Stimulated activated CD4-positive, alpha-beta T cell treated with anti-CD3 and anti-CD28 coated beads, TNF-alpha, amount 100 ng/mL, for 4 hours (primary cell): Measurements from ENCODE around the gene MUC20.

Source experiments
- DNase-seq, 3 experiments: peaks; one replicate each; pipeline ENCODE4 v3.0.0-alpha.2; 2020; ENCODE audit warnings: low read depth in 3 of 3

Gene MUC20

DNA sequence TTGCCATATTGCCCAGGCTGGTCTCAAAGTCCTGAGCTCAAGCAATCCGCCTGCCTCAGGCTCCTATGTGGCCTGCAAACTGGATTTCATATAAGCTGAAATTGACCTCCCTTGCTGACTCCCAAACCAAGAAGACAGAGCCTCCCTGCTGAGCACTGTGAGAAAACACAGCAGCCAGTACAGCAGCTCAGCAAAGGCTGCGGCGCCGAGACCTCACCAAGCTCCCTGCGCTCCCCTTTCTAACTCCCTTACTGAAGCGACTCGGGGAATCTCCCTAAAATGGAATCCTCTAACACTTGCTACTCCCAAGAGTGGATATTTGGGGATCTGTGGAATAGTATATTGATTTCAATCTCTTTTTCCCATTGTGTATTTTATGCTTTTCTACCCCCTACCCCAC, 34.6 kb downstream of the MUC20 start:
- no peak for DNase-seq

DNA sequence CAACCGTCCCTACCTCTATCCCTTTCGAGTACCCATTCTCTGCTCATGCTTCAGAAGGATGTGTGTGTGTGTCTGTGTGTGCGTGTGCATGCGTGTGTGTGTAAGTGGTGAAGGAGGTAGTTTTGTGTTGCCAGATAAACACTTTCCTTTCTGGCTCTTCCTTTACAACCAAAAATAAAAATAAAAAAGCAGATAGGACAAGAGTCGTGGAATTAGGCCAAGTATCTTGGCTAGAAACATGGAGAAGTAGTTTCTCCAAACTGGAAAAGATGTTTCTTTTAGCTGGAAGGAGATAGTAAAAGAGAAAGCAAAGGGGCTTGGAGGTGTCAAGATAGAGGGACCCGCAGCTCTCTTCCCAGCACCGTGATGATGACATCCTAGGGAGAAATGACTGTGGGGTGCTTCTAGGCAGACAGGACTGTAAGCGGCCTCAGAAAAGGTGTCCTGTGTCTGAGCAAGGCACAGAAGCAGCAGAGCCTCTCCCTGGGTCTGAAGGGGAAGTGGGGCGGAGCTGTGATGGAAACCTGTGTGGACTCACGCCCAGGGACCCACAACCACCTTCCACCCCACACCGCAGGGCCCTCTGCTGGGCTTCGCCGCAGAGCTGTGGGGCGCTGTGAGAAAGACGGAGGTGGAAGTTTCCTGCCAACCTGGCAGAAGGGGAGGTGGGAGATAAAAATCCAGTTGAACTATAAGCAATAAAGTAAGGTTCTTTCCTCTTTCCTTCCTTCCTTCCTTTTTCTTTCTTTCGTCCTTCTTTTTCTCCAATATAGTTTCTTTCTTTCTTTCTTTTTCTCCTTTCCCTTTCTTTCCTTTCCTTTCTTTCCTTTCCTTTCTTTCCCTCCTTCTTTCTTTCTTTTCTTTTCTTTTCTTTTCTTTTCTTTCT, 35.3 kb downstream of the MUC20 start:
- DNase-seq: no peak

DNA sequence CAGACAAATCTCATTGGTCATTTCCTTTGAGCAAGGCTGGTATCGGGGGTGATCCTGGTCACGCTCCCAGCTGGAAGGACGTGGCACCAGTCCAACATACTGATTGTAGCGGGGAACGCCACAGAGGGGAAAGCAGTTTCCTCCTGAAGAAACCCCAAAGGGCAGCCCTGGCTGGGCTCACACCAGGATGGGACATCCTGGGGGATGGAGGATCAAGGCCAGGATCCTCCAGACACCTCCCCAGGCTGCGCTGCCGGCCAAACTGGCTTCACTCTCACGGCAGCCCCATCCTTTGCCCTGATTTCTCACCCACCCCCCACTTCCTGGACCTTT, 36.6 kb downstream of the MUC20 start:
- no peak for DNase-seq

DNA sequence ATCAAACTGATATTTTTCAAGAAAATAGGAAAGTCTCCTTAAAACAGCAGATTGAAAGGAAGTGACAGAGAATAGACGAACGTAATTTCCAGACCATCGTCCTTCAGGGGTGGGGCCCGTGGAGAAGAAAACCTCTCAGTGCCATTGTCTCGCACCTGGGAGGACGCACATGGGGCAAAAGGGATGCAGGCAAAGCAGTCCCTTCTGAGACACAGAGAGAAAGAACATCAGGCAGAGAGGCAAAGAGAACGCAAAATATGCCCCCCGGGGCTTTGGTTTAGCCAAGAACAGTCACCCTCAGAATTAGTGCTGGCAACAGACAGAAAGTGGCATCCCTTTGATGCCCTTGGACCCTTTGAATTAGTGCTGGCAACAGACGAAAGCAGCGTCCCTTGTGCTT, 37.0 kb downstream of the MUC20 start:
- no peak for DNase-seq

DNA sequence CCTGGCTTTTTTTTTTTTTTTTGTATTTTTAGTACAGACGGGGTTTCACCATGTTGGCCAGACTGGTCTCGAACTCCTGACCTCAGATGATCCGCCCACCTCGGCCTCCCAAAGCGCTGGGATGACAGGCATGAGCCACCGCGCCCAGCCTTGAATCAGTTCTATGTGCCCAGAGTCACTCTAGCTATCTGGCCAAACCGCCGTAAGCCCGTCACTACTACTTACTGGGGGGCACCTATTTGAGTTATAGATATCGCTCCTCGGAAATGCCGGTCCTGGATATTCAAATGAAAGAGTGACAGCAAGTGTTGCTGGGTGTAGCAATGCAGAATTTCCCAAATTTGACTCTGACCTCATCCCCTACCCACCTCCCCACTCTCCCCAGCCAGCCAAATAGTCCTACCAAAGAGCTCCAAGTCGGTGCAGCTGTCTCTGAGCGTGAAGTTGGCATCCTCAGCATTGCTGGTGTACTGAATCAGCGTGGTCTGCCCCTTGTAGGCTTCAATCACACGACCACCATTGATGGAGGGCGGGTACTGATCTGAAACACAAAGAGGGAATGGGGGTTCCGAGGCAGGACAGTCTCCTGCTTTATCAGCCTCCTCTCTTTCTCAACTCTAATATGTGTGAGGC, 38.1 kb downstream of the MUC20 start:
- no peak for DNase-seq

DNA sequence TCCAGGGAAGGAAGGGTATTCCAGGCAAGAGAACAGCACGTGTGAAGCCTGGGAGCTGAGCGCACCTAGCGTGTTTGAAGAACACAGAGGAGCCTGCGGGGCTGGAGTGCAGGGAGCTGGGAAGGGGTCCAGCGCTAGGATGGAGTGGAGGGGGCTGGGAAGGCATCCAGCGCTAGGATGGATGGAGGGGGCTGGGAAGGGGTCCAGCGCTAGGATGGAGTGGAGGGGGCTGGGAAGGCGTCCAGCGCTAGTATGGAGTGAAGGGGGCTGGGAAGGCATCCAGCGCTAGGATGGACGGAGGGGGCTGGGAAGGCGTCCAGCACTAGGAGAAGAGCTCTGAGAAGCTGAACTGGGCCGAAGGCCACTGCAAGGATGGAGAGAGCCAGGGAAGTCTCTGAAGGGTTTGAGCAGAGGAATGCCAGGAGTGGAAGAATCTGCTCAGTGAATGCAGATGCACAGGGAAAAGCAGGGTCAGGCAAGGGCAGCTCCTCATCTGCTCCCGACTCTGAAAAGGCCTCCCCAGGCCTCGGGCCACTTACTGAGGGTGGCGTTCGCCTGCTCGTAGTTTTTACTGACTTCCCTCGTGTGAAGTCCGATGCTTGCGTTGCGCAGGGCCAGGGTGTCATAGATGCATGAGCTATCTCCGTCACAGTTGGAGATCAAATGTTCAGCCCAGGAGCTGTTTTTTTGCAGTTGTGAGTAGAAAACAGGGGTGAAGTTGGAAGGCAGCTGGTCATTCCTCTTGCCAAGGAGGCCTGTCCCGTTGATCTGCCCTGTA, 39.8 kb downstream of the MUC20 start:
- DNase-seq: no peak

DNA sequence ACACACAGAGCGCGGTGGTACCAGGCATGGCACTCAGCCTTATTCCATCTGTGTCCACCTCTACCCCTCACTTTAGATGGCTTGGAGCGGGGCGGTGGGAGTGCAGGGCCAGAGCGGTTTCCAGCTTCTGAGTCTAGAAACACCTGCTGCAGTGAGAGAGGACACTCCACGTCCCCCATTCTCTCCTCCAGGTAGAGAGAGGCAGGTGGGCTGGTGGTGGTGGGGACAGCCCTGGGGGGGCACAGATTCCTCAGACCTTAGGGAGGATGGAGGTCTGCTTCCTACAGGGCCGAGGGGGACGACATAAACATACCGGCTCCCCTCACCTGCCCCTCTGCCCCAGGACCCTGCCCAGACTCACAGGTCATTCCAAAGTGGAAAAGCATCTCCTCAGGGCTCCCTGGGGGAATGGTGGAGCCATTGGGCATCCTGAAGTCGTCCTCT, 40.4 kb downstream of the MUC20 start:
- DNase-seq: no peak

DNA sequence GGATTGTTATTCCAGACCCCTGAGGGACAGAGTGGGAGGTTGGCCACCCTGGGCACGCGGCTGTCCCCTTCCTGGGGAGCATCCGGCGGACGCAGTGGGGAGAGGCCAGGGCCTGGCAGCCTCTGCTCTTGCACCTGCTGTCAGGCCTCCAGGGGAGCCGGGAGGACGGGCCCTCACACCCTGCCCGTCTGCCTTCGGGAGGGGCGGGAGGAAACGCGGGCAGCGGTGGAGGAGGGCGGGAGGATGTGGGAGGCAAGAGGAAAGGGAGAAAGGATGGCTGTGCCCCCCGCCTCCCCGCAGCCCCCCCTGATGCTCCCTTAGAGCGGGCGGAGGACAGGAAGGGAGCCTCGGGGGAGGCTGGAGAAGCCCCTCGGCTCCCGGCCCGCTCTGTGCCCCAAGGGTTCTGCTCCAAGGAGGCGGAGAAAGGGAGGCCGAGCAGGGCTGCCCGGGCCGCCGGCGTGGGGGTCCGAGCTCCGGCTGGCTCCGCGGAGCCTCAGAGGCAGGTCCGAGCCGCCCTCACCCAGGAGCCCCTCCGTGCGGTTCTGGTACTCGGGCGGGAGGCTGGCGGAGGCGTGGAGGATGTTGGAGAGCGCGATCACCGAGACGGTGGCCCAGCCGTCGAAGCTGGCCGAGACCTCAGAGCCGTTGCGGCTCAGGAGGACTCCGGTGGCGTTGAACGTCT, 40.9 kb downstream of the MUC20 start:
- DNase-seq: no peak

DNA sequence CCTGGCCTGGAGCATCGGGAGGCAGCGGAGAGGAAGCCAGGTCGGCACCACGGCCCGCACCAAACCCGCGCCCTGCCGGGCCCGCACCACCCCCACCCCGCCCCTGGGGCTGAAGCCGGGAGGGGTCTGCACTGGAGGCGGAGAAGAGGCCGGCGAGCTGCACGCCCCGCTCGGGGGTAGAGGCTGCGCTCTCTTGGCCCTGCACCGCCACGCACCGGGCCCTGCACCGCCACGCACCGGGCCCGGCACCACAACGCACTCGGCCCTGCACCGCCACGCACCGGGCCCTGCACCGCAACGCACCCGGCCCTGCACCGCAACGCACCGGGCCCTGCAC, 41.4 kb downstream of the MUC20 start:
- DNase-seq: no peak

DNA sequence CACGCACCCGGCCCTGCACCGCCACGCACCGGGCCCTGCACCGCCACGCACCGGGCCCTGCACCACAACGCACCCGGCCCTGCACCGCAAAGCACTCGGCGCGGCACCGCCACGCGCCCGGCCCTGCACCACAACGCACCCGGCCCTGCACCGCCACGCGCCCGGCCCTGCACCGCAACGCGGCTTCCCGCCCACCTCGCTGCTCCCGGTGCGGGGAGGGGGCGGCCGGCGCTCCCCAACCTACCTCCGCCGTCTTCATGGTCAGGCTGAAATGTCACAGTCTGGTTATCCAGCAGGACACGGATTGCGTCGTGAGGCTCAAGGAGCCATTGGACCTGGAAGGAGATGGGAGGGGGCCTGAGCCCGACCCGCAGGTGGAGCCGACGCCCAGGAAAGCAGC, 41.8 kb downstream of the MUC20 start:
- no peak for DNase-seq

DNA sequence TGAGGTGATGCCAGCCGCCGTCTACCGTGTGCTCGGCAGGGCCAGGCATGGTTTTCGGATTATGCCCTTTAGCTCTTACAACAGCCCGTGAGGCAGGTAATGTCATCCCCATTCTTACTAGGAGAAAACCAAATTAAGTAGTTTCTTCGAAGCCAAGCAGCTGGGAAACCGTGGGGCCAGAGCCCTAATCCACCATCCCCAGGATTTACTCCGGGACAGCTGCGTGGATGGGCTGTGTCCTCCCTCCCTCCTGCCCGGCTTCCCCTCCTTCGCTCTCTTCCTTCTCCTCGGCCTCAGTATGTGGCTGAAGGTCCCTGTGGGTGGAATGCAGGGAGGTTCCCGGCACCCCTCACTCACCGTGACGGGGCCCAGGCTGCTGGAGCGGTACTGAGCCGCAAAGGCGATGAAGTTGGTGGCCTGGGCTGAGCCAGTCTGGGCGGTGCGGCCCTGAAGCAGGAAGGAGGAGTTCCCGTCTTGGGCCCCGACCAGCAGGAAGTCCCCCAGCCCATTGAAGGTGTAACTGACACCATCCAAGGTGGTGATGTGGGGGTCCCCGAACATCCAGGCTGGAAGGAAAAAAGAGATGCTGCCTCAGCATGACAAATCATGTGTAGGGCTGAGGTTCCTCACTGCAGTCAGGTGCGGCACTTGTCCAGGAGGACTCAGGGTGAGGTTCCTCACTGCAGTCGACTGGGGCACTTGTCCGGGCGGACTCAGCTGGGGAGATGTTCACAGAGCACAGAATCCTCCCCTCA, 42.5 kb downstream of the MUC20 start:
- DNase-seq: no peak

DNA sequence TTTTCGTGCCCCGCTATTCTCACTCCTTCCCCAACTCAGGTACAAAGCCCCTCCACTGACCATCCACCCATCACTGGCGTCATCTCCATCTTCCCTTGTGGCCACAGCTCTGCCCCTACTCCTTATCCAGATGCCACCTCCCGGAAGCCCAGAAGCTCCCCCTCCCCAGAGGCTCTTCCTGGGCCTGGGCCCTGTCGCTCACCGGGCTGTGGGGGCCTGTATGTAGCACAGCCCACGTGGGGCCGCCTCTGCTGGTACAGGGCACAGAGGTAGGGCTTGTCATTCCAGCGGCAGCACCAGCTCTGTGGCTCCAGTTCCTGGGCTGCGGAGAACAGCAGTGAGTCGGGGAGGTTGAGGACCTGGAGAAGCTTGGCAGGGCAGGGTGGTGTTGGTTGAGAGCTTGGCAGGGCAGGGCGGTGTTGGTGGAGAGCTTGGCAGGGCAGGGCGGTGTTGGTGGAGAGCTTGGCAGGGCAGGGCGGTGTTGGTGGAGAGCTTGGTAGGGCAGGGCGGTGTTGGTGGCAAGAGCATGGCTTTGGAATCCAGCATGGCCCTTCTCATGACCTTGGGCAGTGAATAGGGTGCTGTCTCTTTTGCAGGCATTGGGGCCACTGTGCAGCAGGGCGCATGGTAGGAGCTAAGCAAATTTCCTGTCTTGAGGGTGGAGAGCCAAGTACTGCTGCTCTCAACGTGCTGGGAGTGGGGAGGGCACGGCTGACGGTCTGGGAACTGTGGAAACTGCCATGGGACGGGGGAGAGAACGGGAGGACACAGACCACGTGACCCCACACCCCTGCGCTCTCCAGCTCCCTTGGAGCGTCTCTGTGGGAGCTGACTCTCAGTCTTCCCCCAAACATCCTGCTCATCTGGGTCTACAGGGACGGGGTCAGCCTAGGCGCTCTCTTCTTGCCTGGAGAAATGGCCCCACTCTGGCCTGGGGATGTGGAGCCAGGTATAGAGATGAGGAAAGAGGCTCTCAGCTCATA, 43.4 kb downstream of the MUC20 start:
- DNase-seq: no peak

DNA sequence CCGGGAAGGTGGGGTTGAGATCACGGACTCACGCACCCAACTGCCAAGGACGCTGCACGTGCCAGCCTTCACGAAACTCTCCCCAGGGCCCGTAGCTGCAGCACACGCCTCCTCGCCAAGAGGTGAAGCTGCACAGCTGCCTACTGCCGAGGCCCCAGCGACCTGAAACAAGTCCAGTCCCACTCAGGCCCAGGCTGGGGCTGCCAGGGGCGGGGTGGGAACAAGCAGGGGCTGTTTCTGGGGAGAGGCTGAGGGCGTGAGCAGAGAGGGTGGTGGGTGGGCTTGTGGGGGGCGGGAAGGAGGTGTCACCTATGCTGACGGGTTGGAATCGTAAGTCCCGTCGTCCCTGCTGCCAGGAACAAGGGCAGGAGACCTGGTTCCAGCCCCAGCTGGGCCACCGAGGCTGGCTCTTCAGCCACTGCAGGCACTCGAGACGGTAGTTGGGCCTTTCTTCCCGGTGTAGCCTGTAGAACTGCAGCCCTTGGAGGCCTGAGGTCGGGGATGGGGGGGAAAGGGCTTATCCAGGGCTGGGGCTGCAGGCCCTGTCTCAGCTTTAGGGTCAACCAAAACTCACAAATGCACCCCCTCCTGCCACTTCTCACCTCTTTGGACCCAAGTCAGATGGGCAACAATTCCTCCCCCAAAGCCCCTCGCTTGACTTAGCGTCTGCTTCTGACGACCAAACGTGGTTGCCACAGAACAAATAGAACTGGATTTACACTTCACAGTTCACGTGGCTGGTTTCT, 44.4 kb downstream of the MUC20 start:
- DNase-seq: no peak

DNA sequence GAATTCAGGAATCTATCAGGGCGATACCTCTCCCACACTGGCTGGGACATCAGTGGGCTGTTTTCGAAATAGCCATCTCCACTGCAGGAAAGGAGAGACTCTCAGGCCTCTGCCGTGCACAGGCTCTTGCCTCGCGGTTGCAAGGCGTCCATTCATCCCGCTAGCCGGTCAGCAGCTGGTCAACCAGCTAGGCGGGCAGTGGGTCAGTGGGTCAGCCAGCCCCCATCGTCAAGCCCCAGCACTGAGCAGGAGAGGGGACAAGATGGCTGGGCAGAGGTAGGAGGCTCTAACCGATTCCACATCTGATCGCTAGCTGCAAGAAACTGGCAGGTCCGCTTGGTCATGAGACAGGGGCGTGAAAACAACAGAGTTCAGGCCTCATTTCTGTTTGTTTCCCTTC, 45.9 kb downstream of the MUC20 start:
- no peak for DNase-seq

DNA sequence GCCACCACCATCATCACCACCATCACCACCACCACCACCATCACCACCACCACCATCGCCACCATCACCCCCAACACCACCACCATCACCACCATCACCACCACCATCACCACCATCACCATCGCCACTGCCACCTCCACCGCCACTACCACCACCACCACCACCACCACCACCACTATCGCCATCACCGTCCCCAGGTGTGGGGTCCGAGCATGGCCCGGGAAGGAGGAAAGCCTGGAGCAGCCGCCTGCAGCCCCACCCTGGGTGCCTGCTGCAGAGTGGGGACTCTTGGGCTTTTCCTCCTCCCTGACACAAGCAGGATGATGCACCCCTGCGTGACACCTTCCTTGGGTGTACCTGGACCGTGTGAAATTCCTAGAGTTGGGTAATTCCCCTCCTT, 47.0 kb downstream of the MUC20 start:
- DNase-seq: no peak

DNA sequence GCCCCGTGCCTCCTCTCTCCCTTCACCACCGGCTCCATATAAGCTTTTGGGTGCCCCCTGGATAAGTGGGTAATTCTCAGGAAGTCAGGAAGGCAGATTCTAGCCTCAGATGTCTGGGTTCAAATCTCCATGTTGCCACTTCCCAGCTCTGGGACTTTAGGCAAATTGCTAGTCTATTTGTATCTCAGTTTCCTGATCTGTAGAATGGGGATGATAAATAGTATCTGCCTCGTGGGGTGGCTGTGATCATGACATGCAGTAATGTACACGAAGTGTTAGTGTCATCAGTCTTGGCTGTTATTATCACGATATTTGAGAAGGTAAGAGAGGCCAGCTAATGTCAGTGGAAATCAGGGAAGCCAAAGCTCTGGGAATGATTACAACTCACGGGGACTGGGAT, 47.6 kb downstream of the MUC20 start:
- no peak for DNase-seq

DNA sequence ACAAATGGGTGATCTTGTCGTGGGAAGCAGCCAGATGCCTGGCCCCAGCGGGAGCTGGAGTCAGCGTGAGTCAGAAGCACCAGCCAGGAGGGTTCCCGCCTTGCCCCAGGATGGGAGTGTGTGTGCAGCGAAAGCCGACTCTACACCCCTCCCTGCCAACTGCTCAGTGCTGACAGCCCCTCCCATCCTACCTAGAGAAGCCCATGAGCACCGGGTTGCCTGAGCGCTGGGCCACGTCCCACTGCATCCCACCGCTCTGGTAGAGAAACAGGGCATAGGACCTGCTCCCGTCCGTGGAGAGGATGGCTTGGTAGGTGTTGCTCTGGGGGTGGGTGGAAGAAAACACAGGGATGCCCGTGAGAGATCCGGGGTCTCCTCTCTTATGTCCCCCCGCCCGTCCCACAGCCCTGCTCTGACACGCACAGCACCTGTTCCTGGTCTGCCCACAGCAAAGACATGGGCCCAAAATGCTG, 48.1 kb downstream of the MUC20 start:
- no peak for DNase-seq

DNA sequence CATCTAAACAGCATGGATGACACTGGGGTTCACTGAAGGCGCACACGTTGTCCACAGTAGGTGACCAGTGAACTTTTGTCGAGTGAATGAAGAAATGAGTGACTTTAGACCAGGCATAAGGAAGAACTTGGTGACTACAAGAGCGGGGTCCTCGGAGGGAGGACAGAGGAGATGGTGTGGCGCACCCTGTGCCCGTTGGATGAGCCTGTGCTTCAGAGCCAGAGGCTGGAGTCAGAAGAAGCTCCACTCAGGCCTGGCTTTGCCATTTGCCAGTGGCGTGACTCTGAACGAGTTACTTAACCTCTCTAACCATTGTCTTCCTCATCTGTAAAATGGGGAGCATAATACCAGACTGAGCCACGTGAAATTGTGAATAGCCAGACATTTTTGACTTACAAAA, 48.8 kb downstream of the MUC20 start:
- no peak for DNase-seq

DNA sequence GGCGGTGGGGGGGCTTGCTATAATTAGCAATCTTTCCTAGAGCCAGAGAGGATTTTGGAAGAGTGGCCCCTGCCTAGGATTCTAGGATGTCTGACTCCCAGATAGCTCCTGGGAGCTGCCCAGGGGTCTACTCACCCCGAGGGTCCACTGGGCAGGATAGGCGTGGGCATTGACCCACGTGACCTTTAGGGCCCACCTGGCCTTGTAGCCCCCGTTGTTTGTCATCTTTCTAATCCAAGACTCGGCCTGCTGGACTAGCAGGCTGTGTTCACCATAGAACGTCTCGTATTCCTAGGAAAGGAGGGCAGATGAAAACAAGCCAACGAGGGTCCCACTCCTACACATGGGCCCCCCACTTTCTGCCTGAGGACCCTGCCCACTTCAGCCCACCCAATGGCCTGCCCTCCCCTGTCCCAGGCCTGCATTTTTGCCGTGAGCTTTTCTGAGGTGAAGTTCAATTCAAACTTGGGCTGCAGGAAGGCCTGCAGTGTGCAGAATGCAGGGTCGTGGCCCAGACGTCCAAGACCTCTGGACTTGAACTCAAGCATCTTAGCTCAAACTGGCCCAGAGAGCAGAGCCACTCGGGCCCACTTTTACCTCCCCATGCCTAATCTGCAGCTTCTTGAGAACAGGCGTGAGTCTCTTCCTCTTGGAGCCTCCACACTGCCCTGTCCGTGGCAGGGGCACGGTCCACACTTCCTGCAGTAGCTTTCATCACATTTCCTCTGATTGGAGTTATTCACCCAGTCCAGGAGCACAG, 49.5 kb downstream of the MUC20 start:
- no peak for DNase-seq
